Kidney (tissue), 14 donors: ENCODE measurements around the gene GCKR. TPM values are rescaled to one million over a fixed set of nuclear protein-coding genes. Genes with fewer than 3 reads are reported as not detected.

Source experiments
- DNase-seq, 5 donors: peaks; one replicate each; pipeline ENCODE4 v3.0.0-alpha.2; 2013 to 2020
- FAIRE-seq: peaks from 2 replicates; lab custom pipeline; 2012; peaks lifted over from hg19 to GRCh38; lab: Jason Lieb, UNC
- H3K27ac ChIP-seq, 2 donors: one replicate each; pipeline ENCODE4 v1.7.0; 2013; ENCODE audit warnings: low read depth in 2 of 2, low read length in 2 of 2, inconsistent platforms in 1 of 2
- H3K27me3 ChIP-seq: one replicate; pipeline ENCODE4 v1.7.1; 2013; ENCODE audit warnings: low read length, inconsistent platforms; ENCODE audit not compliant: control insufficient read depth, insufficient read depth
- H3K36me3 ChIP-seq, 3 donors: one replicate each; pipeline versions ENCODE4 v1.7.0 to v1.7.1; 2013; ENCODE audit warnings: low read length in 3 of 3, control low read depth in 1 of 3, inconsistent platforms in 1 of 3; ENCODE audit not compliant: insufficient read depth in 3 of 3, control insufficient read depth in 2 of 3
- H3K4me1 ChIP-seq, 3 donors: one replicate each; pipeline versions ENCODE4 v1.7.0 to v1.7.1; 2013; ENCODE audit warnings: low read length in 3 of 3, inconsistent platforms in 1 of 3, low read depth in 1 of 3; ENCODE audit not compliant: control insufficient read depth in 2 of 3, insufficient read depth in 2 of 3
- H3K4me3 ChIP-seq, 3 donors: one replicate each; pipeline versions ENCODE4 v1.7.0 to v1.8.1; 2013; ENCODE audit warnings: low read length in 3 of 3, control low read depth in 1 of 3, inconsistent platforms in 1 of 3
- H3K9ac ChIP-seq, 3 donors: one replicate each; pipeline versions ENCODE4 v1.7.0 to v1.7.1; 2013; ENCODE audit warnings: low read length in 3 of 3, control low read depth in 1 of 3, inconsistent platforms in 1 of 3
- H3K9me3 ChIP-seq, 3 donors: one replicate each; pipeline versions ENCODE4 v1.7.0 to v1.7.1; 2013; ENCODE audit warnings: low read length in 3 of 3, control low read depth in 1 of 3, inconsistent platforms in 1 of 3; ENCODE audit not compliant: control insufficient read depth in 2 of 3, insufficient read depth in 1 of 3
- intact Hi-C: fragments of 100-400 bp; cut with DNase I; formaldehyde crosslinking; loops from one replicate; pipeline ENCODE4 v1.11.1; 2022
- polyA plus RNA-seq: library from polyadenylated mRNA; stranded (reverse); fragments of 350-450 nt; fragmentation: Illumina TruSeq; extraction: RNeasy Lipid Tissue Mini Kit (QIAGEN cat#74804); gene quantifications from one replicate; pipeline ENCODE4 v1.2.3, GENCODE V29; 2014; ENCODE audit warnings: low read depth, low replicate concordance; ENCODE audit not compliant: insufficient read depth
- total RNA-seq: library from RNA; stranded (reverse); fragmentation: NEBNext Ultra II Directional; extraction: Animal tissue kit (Norgen Biotek cat#: 25700); gene quantifications from one replicate; pipeline ENCODE4 v1.2.1, GENCODE V29; 2021
- TF ChIP-seq, protein P1 (sequence below): IDR thresholded peaks from 3 replicates; pipeline ENCODE4 v1.5.1; 2012; ENCODE audit warnings: mild to moderate bottlenecking, moderate library complexity, borderline replicate concordance; ENCODE audit not compliant: insufficient read depth; ENCODE audit errors: extremely low read depth
- donor health status: control.
- donor health status: control.
- donor health status: control.
- donor health status: control.
- donor health status: control.
- donor health status: DM: yes; HTN: yes; CAD: no.
- donor health status: Normal renal cell carcinoma (clear cell type).

The GCKR gene
- total and polyA plus RNA-seq, 2 donors from 2014 or later, result 2.2 TPM; not detected in 1

DNA sequence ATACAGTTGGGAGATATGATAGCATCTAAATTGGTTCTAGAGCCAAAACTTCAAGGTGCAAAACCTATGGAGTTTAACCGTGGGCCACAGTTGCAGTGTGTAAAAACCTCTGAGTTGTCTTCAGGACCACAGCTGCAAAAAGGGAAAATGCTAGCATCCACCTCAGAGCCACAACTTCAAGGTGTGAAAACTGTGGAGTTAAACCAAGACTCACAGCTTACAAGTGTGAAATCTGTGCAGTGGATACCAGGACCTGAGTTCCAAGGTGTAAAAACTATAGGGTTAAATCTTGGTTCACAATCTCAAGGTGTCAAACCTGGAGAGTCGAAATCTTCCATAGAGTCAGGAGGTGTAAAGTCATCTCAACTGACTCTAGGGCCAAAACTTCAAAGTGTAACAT, 75.8 kb downstream of the GCKR start:
- H3K27ac ChIP-seq, result no peak overlapping the region
- peaks cover 0 to 46% (median 7%) of the 10 kb centered on the region in 3 donors for H3K9me3 ChIP-seq
- TF ChIP-seq, protein P1, sequence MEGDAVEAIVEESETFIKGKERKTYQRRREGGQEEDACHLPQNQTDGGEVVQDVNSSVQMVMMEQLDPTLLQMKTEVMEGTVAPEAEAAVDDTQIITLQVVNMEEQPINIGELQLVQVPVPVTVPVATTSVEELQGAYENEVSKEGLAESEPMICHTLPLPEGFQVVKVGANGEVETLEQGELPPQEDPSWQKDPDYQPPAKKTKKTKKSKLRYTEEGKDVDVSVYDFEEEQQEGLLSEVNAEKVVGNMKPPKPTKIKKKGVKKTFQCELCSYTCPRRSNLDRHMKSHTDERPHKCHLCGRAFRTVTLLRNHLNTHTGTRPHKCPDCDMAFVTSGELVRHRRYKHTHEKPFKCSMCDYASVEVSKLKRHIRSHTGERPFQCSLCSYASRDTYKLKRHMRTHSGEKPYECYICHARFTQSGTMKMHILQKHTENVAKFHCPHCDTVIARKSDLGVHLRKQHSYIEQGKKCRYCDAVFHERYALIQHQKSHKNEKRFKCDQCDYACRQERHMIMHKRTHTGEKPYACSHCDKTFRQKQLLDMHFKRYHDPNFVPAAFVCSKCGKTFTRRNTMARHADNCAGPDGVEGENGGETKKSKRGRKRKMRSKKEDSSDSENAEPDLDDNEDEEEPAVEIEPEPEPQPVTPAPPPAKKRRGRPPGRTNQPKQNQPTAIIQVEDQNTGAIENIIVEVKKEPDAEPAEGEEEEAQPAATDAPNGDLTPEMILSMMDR, result no peak
- no peaks in the 10 kb centered on the region for H3K4me1 ChIP-seq
- FAIRE-seq, result no peak
- no peak overlapping the region for H3K4me3 ChIP-seq
- intact Hi-C loops, result no loop called here
- H3K27me3 ChIP-seq, result no peaks in the 10 kb centered on the region
- no peak for DNase-seq
- H3K9ac ChIP-seq, result no peak overlapping the region
- H3K36me3 ChIP-seq, result no peaks in the 10 kb centered on the region

DNA sequence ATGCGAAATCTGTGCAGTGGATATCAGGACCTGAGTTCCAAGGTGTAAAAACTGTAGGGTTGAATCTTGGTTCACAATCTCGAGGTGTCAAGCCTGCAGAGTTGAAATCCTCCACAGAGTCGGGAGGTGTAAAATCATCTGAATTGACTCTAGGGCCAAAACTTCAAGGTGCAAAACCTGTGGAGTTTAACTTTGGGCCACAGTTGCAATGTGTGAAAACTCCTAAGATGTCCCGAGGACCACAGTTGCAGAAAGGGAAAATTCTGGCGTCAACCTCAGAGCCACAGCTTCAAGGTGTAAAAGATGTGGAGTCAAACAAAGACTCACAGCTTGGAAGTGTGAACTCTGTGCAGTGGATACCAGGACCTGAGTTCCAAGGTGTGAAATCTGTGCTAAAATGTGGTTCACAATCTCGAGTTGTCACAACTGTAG, 76.4 kb downstream of the GCKR start:
- H3K9ac ChIP-seq, result no peak overlapping the region
- intact Hi-C loops, result no loop called here
- TF ChIP-seq, protein P1, result no peak
- peaks cover 0 to 48% (median 7%) of the 10 kb centered on the region in 3 donors for H3K9me3 ChIP-seq
- FAIRE-seq (no peak), DNase-seq (no peak)
- no peaks in the 10 kb centered on the region for H3K4me1 ChIP-seq
- H3K27me3 ChIP-seq, result no peaks in the 10 kb centered on the region
- H3K36me3 ChIP-seq, result no peaks in the 10 kb centered on the region
- no peak overlapping the region for H3K27ac ChIP-seq
- no peak overlapping the region for H3K4me3 ChIP-seq

Other genes with a start within 250 kb of the GCKR start
- gene SLC30A3, start 233.8 kb upstream of the GCKR start, total RNA-seq, result 0.31 TPM
- not detected for gene SLC30A3, start 233.8 kb upstream of the GCKR start, polyA plus RNA-seq
- gene DNAJC5G, start 221.4 kb upstream of the GCKR start, total RNA-seq, result not detected
- gene DNAJC5G, start 221.4 kb upstream of the GCKR start, polyA plus RNA-seq, result not detected
- gene TRIM54, start 214.4 kb upstream of the GCKR start, total RNA-seq, result 0.31 TPM
- gene TRIM54, start 214.4 kb upstream of the GCKR start, polyA plus RNA-seq, result 2.1 TPM
- 1.4 TPM for gene UCN, start 188.4 kb upstream of the GCKR start, total RNA-seq
- 1.3 TPM for gene UCN, start 188.4 kb upstream of the GCKR start, polyA plus RNA-seq
- 66.2 TPM for gene MPV17, start 173.7 kb upstream of the GCKR start, total RNA-seq
- 120 TPM for gene MPV17, start 173.7 kb upstream of the GCKR start, polyA plus RNA-seq
- gene GTF3C2, start 140.1 kb upstream of the GCKR start, total RNA-seq, result 59.3 TPM
- 38.3 TPM for gene GTF3C2, start 140.1 kb upstream of the GCKR start, polyA plus RNA-seq
- 35.8 TPM for gene EIF2B4, start 126.5 kb upstream of the GCKR start, total RNA-seq
- gene EIF2B4, start 126.5 kb upstream of the GCKR start, polyA plus RNA-seq, result 49.6 TPM
- 98.7 TPM for gene SNX17, start 126.2 kb upstream of the GCKR start, total RNA-seq
- 115 TPM for gene SNX17, start 126.2 kb upstream of the GCKR start, polyA plus RNA-seq
- gene ZNF513, start 116.1 kb upstream of the GCKR start, total RNA-seq, result 23.6 TPM
- 18.8 TPM for gene ZNF513, start 116.1 kb upstream of the GCKR start, polyA plus RNA-seq
- gene PPM1G, start 87.2 kb upstream of the GCKR start, total RNA-seq, result 60.7 TPM
- 50.7 TPM for gene PPM1G, start 87.2 kb upstream of the GCKR start, polyA plus RNA-seq
- gene NRBP1, start 68.2 kb upstream of the GCKR start, total RNA-seq, result 69.5 TPM
- gene NRBP1, start 68.2 kb upstream of the GCKR start, polyA plus RNA-seq, result 56.5 TPM
- gene KRTCAP3, start 54.5 kb upstream of the GCKR start, total RNA-seq, result 32.1 TPM
- gene KRTCAP3, start 54.5 kb upstream of the GCKR start, polyA plus RNA-seq, result 17.2 TPM
- 40.3 TPM for gene IFT172, start 7.1 kb upstream of the GCKR start, total RNA-seq
- gene IFT172, start 7.1 kb upstream of the GCKR start, polyA plus RNA-seq, result 25.9 TPM
- 18.0 TPM for gene FNDC4, start 1.6 kb upstream of the GCKR start, total RNA-seq
- gene FNDC4, start 1.6 kb upstream of the GCKR start, polyA plus RNA-seq, result 8.5 TPM
- 40.6 TPM for gene ZNF512, start 86.2 kb downstream of the GCKR start, total RNA-seq
- 15.1 TPM for gene ZNF512, start 86.2 kb downstream of the GCKR start, polyA plus RNA-seq
- 5.6 TPM for gene CCDC121, start 132.2 kb downstream of the GCKR start, total RNA-seq
- gene CCDC121, start 132.2 kb downstream of the GCKR start, polyA plus RNA-seq, result 4.2 TPM
- gene GPN1, start 132.2 kb downstream of the GCKR start, total RNA-seq, result 28.1 TPM
- gene GPN1, start 132.2 kb downstream of the GCKR start, polyA plus RNA-seq, result 31.6 TPM
- gene SUPT7L, start 166.8 kb downstream of the GCKR start, total RNA-seq, result 29.6 TPM
- gene SUPT7L, start 166.8 kb downstream of the GCKR start, polyA plus RNA-seq, result 28.1 TPM
- 20.9 TPM for gene SLC4A1AP, start 167.1 kb downstream of the GCKR start, total RNA-seq
- gene SLC4A1AP, start 167.1 kb downstream of the GCKR start, polyA plus RNA-seq, result 19.1 TPM